HEK293 (cell line): ENCODE results near the gene PREX1.

Source experiments
- IKZF3 ChIP-seq: fragments of 450-650 bp; IDR thresholded peaks from 2 replicates; pipeline ENCODE4 v1.5.0; 2018; ENCODE audit warnings: missing biosample characterization, mild to moderate bottlenecking, missing genetic modification characterization, moderate library complexity
- KLF9 ChIP-seq: fragments of 450-650 bp; formaldehyde crosslinking; IDR thresholded peaks from 2 replicates; pipeline ENCODE4 v1.5.1; 2016; ENCODE audit warnings: missing biosample characterization, missing genetic modification characterization, low read depth
- SP2 ChIP-seq: fragments of 450-650 bp; formaldehyde crosslinking; IDR thresholded peaks from 2 replicates; pipeline ENCODE4 v1.5.1; 2016; ENCODE audit warnings: missing biosample characterization, missing genetic modification characterization
- YY1 ChIP-seq: fragments of 450-650 bp; formaldehyde crosslinking; IDR thresholded peaks from 2 replicates; pipeline ENCODE4 v1.5.1; 2018; ENCODE audit warnings: missing biosample characterization, missing genetic modification characterization
- ZBTB8A ChIP-seq: fragments of 450-650 bp; formaldehyde crosslinking; IDR thresholded peaks from 2 replicates; pipeline ENCODE4 v1.5.1; 2016; ENCODE audit warnings: missing biosample characterization, missing genetic modification characterization
- ZFP3 ChIP-seq: fragments of 450-650 bp; formaldehyde crosslinking; IDR thresholded peaks from 2 replicates; pipeline ENCODE4 v1.5.1; 2016; ENCODE audit warnings: low read depth, missing biosample characterization, missing genetic modification characterization
- ZFP41 ChIP-seq: fragments of 450-650 bp; formaldehyde crosslinking; IDR thresholded peaks from 2 replicates; pipeline ENCODE4 v1.5.1; 2016; ENCODE audit warnings: missing biosample characterization, missing genetic modification characterization, borderline replicate concordance
- ZNF350 ChIP-seq: fragments of 450-650 bp; formaldehyde crosslinking; IDR thresholded peaks from 2 replicates; pipeline ENCODE4 v1.5.0; 2017; ENCODE audit warnings: missing biosample characterization, mild to moderate bottlenecking, missing genetic modification characterization
- ZNF571 ChIP-seq: fragments of 450-650 bp; formaldehyde crosslinking; IDR thresholded peaks from 2 replicates; pipeline ENCODE4 v1.5.0; 2017; ENCODE audit warnings: missing biosample characterization, missing genetic modification characterization
- TF ChIP-seq, protein P1 (sequence below): fragments of 450-650 bp; formaldehyde crosslinking; IDR thresholded peaks from 2 replicates; pipeline ENCODE4 v1.5.1; 2016; ENCODE audit warnings: missing biosample characterization, missing genetic modification characterization
- TF ChIP-seq, protein P2 (sequence below): fragments of 450-650 bp; IDR thresholded peaks from 2 replicates; pipeline ENCODE4 v1.5.1; 2018; ENCODE audit warnings: missing biosample characterization, missing genetic modification characterization
- TF ChIP-seq, protein P3 (sequence below): fragments of 450-650 bp; formaldehyde crosslinking; IDR thresholded peaks from 2 replicates; pipeline ENCODE4 v1.5.1; 2016; ENCODE audit warnings: missing biosample characterization, missing genetic modification characterization

DNA sequence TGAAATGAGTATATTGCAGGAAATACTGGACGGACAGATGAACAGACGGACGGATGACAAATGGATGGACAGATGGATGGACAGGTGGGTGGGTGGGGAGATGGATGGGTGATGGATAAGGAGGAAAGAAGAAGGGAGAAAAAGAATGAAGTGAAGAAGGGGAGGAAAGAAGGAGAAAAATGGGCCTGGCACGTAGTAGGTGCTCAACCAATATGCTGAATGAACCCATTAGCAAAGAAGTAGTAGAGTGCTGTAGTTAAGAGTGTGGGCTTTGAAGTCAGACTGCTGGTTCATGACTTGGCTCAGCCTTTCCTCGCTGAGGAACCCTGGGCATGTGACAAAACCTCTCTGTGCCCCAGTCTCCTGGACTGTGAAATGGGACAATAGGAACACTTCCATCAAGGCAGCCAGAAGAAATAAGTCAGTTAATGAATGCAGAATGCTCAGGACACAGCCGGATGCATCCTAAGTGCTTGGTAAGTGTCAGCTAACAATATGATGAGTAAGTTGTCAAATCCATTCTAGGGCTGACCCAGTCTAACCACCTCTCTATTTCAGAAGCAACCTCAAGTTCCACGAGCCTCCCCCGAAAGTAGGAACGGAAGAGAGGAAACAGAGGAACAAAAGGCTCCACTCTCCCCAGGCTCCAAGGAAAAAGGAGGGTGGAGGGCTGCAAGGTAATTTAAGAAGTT is 37.9 kb downstream of the PREX1 start:
- TF ChIP-seq ZNF350 (tag by site-specific recombination) (no peak), ZNF571 (tag by site-specific recombination) (no peak), IKZF3 (tag by site-specific recombination) (no peak), SP2 (tag by site-specific recombination) (no peak), KLF9 (no peak), ZFP3 (tag by site-specific recombination) (no peak), ZFP41 (tag by site-specific recombination) (no peak), ZBTB8A (tag by site-specific recombination) (no peak), YY1 (tag by site-specific recombination) (no peak)
- TF ChIP-seq, protein P1, sequence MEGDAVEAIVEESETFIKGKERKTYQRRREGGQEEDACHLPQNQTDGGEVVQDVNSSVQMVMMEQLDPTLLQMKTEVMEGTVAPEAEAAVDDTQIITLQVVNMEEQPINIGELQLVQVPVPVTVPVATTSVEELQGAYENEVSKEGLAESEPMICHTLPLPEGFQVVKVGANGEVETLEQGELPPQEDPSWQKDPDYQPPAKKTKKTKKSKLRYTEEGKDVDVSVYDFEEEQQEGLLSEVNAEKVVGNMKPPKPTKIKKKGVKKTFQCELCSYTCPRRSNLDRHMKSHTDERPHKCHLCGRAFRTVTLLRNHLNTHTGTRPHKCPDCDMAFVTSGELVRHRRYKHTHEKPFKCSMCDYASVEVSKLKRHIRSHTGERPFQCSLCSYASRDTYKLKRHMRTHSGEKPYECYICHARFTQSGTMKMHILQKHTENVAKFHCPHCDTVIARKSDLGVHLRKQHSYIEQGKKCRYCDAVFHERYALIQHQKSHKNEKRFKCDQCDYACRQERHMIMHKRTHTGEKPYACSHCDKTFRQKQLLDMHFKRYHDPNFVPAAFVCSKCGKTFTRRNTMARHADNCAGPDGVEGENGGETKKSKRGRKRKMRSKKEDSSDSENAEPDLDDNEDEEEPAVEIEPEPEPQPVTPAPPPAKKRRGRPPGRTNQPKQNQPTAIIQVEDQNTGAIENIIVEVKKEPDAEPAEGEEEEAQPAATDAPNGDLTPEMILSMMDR: no peak
- TF ChIP-seq, protein P2, sequence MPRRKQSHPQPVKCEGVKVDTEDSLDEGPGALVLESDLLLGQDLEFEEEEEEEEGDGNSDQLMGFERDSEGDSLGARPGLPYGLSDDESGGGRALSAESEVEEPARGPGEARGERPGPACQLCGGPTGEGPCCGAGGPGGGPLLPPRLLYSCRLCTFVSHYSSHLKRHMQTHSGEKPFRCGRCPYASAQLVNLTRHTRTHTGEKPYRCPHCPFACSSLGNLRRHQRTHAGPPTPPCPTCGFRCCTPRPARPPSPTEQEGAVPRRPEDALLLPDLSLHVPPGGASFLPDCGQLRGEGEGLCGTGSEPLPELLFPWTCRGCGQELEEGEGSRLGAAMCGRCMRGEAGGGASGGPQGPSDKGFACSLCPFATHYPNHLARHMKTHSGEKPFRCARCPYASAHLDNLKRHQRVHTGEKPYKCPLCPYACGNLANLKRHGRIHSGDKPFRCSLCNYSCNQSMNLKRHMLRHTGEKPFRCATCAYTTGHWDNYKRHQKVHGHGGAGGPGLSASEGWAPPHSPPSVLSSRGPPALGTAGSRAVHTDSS (tag by site-specific recombination): no peak
- TF ChIP-seq, protein P3, sequence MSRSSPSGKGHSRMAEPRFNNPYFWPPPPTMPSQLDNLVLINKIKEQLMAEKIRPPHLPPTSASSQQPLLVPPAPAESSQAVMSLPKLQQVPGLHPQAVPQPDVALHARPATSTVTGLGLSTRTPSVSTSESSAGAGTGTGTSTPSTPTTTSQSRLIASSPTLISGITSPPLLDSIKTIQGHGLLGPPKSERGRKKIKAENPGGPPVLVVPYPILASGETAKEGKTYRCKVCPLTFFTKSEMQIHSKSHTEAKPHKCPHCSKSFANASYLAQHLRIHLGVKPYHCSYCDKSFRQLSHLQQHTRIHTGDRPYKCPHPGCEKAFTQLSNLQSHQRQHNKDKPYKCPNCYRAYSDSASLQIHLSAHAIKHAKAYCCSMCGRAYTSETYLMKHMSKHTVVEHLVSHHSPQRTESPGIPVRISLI (tag by site-specific recombination): no peak
